Stimulated activated CD8-positive, alpha-beta memory T cell treated with anti-CD3 and anti-CD28 coated beads, Interleukin-12 subunit alpha, Interleukin-12 subunit beta, amount 100 ng/mL, for 24 hours (primary cell): ENCODE measurements around the gene PI4K2A.

Experiments used
- DNase-seq: peaks from one replicate; pipeline ENCODE4 v3.0.0-alpha.2; 2020; ENCODE audit errors: extremely low read depth

The PI4K2A gene

GRCh38 chr10:97704341-97704740 lies 63.9 kb downstream of the PI4K2A start:
- no peak for DNase-seq

GRCh38 chr10:97705006-97705670 lies 64.7 kb downstream of the PI4K2A start:
- DNase-seq = no peak

GRCh38 chr10:97707134-97707861 lies 66.8 kb downstream of the PI4K2A start:
- no peak for DNase-seq

- DNase-seq = no peak
Observed at GRCh38 chr10:97708167-97708566, 67.7 kb downstream of the PI4K2A start.

GRCh38 chr10:97708976-97709946 lies 68.8 kb downstream of the PI4K2A start:
- no peak for DNase-seq

GRCh38 chr10:97711640-97712572 lies 71.4 kb downstream of the PI4K2A start:
- DNase-seq = no peak

GRCh38 chr10:97713339-97713825 lies 72.9 kb downstream of the PI4K2A start, which contains the start of gene MARVELD1:
TSS of gene MARVELD1 (plus strand) at chr10:97713730. CDS start at chr10:97713877, 147 bp downstream.
- no peak for DNase-seq

GRCh38 chr10:97713826-97714400 lies 73.4 kb downstream of the PI4K2A start:
- no peak for DNase-seq

GRCh38 chr10:97714401-97715258 lies 74.2 kb downstream of the PI4K2A start:
- no peak for DNase-seq

- DNase-seq = no peak
Observed at GRCh38 chr10:97715259-97715874, 74.9 kb downstream of the PI4K2A start.

- no peak for DNase-seq
Observed at GRCh38 chr10:97717627-97718026, 77.2 kb downstream of the PI4K2A start.

- DNase-seq = no peak
Observed at GRCh38 chr10:97718178-97718577, 77.7 kb downstream of the PI4K2A start.

- DNase-seq = no peak
Observed at GRCh38 chr10:97718659-97719142, 78.2 kb downstream of the PI4K2A start.

GRCh38 chr10:97719602-97720001 lies 79.1 kb downstream of the PI4K2A start:
- DNase-seq = no peak

- DNase-seq = no peak
Observed at GRCh38 chr10:97721871-97722780, 81.7 kb downstream of the PI4K2A start.

- DNase-seq = no peak
Observed at GRCh38 chr10:97723001-97723400, 82.5 kb downstream of the PI4K2A start.

- DNase-seq = no peak
Observed at GRCh38 chr10:97724341-97724941, 84.0 kb downstream of the PI4K2A start.
